ENCODE measurements around the gene MLKL.

Gene MLKL

DNA sequence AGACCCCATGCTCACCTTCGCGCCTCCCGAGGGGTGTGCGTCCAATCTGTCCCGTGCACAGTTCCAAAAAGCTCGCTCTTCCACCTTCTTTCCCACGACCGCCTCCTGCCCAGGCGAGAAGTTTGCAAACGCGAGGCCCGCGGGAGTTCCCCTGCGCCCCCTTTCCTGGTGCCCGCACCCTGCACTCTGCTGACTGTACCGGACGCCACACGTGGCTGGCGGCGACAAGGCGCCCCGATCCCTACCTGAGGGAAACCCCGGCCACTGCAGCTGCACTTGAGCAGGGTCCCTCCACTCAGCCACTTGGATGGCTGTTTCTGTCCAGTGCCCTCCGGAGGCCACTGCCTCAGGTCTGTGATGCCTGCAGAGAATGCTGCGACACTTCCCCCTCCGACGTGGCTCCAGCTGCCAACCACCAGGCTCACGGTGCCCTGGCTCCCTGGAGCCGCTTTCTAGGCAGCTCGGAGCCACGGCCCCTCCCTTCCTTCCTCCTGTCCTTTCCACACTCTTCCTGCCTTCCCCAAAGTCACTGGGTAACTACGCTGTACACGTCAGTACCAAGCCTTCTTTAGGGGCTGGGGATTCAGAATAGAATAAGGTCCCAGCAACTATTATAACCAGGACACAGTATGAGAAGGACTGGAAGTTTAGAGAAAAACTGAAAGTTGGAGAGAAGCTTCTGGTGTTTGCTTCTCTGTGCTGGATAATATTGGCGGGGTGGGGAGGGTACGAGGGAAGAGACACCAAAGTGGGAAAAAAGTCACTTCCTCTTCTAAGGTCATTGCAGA is at the start of gene MLKL:
TSS of gene MLKL (minus strand) at position 425 of the 788 bp plus-strand sequence. CDS start 5,105 bp downstream, outside the sequence.
- DNase-seq (ENCODE audit: low read depth): peak; percentile 16

DNA sequence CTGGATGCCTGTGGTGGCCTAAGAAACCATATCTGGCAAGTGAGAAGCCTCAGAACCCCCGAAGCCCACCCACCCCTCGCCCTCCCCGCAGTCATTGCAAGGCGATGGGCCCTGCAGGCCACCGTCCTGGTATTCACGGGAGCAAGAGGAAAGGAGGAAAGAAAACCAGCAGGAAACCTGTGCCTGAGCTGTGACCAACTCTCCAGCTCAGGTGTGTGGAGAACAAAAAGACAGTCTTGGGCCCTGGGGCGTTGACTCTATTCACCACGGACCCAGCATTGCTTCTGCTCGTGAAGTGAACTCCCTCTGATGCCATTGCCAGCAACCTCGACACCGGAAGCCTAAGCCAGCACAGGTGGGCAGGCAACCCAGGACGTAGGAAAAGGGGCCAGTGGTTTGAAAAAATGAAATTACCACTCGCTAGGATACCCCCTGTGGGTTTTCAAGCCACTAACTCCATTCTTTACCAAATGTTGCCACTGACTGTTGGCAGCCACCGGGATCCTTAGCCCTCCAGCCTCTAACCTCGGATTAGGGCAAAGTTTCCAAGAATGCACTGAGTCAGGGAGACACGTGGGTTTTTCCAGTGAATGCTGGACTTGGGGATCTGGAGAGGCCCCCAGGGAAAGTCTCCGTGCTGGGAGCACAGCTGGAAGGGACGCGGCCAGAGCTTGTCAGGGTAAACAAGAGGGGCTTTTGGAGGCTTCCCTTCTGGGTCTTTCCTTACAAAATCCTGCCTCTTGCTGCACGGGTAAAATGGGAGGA is 48.8 kb upstream of the MLKL start:
- DNase-seq (ENCODE audit: low read depth): no peak

DNA sequence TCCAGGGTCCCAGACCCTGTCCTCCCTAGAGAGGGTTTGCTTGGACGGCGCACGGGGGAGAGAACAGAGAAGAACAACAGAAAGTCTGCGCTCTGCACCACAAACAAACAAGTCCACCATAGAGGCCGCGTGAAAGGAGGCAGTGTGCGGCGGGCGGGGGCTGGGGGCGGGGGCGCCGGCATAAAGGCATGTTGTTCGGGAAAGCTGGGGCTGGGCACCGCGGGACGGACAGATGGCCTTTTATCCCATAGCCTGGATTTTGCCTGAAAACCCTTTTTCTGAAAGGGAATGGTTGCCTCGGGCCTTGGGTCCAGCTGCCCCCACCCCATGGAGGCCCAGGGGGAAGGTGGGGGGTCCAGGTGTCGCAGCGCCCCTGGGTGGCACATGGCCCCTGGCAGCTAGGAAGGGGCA is 48.0 kb upstream of the MLKL start:
- DNase-seq (ENCODE audit: low read depth): no peak

DNA sequence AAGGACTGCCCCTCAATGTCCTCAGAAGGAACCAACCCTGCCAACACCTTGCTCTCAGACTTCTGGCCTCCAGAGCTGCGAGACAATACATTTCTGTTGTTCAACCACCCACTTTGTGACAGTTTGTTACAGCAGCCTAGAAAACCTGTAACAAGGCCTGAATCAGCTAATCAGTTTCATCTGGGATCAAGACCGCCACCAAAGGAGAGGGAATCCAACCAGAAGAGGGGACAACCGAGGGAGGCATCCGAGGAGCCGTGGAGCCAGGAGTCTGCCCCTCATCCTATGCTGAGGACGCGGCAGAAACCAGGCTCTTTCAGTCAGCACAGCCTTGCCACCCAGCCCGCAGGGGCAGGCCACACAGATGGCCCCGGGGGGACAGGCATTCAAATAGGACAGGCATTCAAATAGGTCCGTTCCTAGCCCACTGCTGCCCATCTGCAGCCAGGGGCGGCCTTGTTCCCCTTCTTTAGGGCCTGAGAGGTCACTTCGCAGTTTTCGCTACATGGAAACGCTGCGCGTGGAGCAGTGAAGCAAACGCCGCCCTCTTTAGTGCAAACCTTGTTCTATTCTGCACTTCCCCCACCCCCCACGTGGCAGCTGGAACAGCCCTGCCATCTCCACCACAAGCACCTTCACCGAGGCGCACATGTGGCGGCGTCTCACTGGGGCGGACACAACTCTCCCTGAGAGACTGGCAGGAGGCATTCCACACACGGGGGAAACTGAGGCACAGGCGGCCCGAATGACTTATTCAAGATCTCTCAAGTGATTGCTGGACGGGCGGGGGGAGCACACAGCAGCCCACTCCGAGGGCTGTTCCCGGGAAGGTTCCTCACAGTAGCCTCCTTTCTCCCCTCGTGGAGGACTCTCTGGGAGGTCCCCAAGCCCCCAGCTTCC is 47.3 kb upstream of the MLKL start:
- no peak for DNase-seq (ENCODE audit: low read depth)

DNA sequence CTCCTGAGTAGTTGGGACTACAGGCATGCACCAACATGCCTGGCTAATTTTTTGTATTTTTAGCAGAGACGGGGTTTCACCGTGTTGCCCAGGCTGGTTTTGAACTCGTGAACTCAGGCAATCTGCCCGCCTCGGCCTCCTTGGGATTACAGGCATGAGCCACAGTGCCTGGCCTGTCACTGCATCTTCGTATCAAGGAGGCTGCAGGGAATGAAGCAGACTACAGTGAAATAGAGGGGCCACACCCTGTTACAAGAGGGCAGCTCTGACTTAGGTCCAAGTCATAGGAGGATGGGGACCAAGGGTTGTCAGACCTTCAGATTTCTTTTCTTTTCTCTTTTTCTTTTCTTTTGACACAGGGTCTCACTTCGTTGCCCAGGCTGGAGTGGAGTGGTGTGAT is 45.3 kb upstream of the MLKL start:
- no peak for DNase-seq (ENCODE audit: low read depth)

DNA sequence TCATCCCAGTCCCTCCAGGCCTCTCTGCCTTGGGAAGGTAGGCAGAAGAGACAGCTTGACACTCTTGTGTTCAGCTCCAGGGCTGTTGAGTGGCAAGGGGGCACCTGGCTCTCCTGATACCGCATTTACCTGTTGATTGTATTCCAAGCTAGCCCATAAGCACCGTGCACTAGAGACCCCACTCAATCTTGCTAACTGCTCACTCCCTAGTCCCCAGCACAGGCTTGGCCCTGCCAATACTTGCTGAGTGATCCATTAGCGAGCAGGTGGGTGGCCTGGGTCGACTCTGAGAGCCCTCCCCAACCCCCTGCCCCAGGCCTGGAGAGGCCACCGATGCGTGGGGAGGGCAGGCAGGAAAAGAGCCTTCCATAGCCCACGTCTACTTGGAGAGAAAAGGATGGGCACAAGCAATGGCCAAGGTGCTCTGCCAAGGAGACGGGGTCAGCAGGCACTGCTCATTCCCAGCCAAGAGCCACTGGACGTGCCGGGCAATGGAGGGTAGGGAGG is 44.5 kb upstream of the MLKL start:
- DNase-seq (ENCODE audit: low read depth): no peak

DNA sequence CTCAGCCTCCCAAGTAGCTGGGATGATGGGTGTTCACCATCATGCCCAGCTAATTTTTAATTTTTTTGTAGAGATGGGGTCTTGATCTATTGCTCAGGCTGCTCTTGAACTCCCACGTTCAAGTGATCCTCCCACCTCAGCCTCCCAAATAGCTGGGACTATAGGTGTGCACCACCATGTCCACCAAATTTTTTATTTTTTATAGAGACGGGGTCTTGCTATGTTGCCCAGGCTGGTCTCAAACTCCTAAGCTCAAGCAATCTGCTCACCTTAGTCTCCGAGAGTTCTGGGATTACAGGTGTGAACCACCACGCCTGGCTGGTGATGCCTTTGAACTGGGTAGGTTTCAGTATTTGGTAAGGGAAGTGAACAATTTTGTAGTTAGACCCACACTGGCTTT is 43.9 kb upstream of the MLKL start:
- DNase-seq (ENCODE audit: low read depth): no peak

DNA sequence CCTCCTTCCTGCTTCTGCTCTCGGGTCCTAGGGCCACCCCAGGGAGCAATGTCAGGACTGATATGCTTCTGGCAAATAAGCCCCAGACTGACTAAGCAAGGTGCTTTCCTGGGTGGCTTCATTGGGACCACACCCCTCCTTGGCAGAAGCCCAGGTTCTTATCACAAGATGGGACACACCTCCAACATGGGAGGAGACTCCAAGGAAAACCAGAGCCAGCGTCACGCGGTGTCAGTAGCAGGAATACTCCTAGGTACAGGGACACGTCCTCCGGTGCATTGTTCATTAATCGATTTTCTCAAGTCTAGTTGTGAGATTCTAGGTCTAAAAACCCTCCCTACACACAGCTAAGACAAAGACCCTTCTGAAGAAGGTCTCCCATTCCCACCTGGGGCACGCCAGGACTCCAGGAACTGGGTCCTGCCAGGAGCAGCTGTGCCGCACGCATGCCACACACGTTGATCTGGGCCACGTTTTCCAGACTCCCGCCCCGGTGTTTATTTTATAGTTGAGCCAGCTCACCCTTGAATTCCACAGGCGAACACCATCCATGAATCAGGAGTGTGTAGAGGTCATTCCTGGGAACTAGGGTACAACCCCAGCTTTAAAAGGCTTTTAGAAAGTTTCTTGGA is 43.1 kb upstream of the MLKL start:
- DNase-seq (ENCODE audit: low read depth): no peak

DNA sequence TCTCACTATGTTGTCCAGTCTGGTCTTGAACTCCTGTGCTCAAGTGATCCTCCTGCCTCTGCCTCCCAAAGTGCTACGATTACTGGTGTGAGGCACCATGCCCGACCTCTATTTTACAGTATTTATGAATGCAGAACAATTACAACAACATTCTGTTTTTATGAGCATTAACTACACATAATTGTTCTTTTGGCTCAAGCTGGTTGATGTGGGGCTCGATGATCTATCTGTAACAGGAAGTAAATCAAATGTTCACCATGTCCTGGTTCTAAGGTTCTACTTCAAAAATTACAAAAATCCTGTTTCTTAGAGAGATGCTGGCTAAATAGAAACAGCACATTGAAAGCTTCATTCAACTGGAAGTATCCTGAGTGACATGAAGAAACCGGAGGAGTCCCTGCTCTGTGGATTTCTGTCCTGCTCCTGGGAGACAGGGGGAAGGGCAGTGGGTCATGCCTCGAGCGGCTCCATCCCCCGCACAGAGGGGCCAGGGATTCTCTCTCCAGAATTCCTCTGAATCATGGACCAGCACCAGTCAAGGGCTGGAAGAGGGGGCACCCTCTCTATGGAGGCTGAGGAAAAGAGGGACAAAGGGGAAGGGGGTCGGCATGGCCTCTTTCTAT is 42.5 kb upstream of the MLKL start:
- DNase-seq (ENCODE audit: low read depth): no peak

DNA sequence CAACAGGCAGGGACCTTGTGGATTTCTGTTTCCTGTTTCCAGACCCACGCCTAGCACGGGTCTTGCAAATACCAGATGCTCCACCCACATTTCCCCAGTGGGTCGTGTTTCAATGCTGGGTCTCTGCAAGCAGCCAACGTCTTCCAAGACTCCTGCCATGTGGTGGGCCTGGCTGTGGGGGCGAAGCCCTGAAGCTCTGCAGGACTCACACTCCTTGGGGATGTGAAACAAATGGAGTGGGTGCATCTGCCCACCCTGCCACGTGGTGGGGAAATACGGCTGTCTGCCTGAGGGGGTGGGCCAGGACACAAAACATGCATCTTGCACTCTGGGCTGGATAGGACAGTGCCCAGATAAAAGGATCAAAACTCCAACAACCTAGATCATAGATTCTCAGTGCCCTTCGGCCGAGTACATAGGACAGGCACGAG is 41.4 kb upstream of the MLKL start:
- no peak for DNase-seq (ENCODE audit: low read depth)

DNA sequence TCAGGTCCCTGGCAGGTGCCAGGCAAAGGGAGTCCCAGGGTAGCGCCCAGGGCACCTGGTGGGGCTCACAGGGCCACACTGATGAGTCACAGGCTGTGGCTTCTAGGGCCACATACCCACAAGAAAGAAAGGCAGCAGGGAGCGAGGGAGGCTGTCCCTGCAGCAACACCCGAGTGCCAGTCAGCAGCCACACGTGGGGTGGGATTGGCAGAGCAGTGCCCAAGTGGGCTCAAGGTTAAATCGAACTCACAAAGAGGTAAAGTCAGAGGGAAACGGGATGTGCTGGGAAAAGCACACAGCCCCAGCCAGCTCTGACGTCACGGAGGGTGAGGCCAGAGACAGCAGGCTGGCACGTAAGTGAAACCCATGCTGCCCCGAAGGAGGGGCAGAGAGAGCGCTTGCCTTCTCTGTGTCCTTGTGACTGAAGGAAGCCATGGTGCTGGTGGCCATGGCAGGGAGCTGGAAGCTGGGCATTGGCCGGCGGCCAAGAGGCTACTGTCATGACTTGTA is 40.2 kb upstream of the MLKL start:
- no peak for DNase-seq (ENCODE audit: low read depth)

DNA sequence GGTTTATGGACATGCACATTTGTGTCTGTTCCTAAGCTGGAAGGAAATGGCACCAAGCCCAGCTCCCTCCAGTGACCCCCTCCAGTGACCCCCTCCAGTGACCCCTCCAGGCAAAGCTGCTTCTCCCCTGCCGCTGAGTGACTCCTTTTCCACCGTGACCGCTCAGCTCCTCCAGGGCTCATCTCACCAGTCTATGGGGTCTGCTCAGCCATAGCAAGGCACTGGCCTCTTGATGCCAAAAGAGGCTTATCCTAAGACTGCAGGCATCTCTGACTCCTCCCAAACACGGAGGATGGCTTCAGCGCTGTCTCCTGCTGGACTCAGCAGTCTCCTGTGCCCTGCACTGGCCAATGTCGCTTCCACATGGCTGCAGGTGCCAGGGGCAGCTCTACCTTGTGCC is 38.6 kb upstream of the MLKL start:
- DNase-seq (ENCODE audit: low read depth): no peak

DNA sequence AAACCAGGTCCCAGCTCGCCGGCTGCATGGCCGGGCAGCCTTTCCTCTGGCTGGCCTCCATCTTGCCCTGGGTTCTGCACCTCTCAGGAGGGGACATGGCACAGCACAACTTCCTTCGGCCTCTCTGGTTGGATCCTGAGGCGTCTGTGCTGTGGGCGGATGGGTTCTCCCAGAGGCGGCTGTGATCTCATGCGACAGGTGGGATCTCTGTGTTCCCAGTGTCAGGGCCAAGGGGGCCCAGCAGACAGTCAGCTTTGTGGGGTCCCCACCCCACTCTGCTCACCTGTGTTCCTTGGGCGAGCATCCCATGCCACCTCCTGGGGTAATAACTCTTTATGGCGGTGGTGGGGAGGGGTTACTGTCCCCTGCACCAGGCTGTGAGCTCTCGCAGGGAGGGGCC is 38.2 kb upstream of the MLKL start:
- no peak for DNase-seq (ENCODE audit: low read depth)

DNA sequence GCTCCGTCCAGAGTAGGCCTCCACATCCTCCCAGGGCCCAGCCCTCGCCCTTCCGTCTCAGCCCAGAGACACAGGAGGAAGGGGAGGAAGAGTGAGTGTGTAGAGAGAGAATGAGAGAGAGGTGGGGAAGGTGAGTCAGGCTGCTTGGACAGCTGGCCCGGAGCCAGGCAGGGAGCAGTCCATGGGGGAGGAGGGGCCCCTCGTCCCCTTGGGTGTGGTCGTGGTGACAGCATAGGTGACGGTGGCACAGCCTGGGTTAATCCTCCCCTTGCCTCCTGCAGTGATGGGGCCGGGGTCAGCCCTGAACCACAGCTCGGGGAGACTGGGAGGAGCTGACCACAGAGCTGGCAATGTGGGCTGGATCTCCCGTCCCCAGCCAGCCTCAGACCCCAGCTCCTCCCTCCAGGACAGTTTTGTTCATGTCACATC is 37.5 kb upstream of the MLKL start:
- DNase-seq (ENCODE audit: low read depth): no peak

DNA sequence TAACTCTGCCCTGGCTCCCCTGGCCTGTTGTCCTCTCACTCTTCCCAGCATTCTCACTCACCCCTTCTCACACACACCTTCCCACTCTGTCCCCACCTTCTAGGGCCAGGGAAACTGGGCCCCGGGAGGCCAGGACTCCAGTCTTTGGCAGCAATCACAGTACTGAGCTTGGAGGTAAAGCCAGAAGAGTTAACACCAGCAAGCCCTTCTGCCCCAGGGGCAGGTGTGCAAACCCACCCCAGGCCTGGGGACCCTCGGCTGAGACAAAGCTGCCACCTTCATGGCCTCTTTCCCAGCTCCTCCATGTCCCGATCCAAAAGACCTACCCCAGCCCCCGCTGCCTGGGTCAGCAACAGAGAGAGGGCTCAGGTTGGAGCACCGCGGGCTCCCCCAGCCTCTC is 36.9 kb upstream of the MLKL start:
- no peak for DNase-seq (ENCODE audit: low read depth)

DNA sequence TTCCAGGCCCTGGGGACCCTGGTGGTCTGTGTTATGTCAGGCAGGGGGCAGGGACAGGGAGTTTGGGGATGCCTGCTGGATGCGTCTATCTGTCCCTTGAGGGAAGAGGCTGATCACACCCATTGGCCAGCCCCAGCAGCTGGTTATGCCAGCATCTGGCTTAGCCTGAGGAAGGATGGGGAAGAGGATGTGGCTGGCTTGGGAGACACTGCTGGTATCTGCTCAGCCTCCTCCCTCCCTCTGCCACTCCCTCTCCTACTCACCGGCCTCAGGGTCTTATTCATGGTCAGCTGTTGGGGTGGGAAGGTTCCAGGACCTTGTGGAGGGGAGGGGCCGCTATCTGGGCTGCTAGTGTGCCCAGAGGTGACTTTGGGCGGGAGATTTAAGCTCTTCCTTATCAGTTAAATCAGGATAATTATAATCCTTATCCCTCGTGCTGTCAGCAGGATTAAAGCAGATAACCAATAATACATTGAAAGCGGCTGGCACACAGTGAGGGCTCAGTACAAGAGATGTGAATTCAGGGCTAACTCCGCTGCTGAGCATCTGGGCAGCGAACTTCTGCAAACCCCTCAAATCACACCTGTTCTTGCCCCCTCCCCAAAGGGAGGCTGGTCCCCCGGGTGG is 36.0 kb upstream of the MLKL start:
- no peak for DNase-seq (ENCODE audit: low read depth)

DNA sequence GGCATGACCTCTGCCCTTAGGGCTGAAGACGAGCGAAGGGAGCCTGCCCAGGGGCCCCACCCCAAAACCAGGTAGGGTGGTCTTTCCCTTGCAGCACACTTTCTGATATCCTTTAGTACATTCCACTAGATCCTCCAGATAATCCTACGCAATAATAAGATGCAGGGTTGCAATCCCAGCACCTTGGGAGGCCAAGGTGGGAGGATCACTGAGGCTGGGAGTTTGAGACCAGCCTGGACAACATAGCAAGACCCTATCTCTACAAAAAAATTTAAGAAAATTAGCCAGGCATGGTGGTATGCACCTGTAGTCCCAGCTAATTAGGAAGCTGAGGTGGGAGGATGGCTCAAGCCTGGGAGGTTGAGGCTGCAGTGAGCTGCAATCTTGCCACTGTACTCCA is 34.9 kb upstream of the MLKL start:
- no peak for DNase-seq (ENCODE audit: low read depth)

DNA sequence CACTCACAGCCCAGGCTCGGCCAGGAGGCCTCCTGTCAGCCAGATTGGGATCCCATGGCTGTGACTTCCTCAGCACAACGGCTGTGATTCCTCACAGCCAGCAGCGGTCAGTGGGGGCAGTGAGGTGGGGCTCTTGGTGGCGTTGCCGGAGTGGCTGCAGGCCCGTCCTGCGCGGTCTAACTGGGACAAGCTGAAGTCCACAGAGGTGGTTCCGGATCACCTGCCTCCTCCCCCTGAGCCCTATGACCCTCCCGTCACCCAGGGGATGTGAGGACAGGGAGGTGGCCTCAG is 34.4 kb upstream of the MLKL start:
- DNase-seq (ENCODE audit: low read depth): no peak

DNA sequence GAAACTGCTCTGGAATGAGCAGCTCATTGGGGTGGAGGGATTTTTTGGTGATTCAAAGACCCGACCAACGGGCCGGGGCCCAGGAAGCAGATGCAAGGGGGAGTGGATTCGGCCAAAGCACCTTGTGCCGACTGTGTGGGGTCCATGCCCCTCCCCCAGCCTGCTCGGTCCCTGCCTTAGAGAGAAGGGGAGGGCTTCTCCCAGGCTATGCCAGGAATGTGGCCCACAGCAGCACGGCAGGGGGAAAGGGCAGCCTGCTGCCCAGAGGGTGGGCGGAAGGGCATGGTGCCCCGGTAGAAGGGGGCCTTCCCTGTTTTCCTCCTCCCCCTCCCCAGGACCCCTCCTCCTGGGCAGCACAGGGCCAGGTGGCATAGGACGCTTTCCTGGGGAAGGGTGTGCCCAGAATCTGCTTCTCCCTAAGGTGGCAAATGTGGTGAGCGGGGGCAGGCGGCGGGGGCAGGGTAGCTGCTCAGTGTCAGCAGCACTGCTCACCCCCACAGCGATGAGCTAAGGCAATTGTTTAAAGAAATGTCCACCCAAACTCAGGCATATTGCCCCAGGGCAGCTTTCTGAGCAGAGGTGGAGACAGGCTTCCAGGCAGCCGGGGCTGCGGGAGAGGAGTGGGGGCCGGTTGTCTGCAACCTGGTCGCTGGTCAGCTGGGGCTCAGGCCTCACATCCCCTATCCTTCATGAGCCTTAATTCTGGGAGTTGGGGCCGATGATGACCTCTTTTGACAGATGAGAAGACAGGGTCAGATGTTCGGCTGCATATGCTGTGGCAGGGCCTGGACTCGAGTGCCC is 33.9 kb upstream of the MLKL start:
- no peak for DNase-seq (ENCODE audit: low read depth)
